Gastrocnemius medialis (tissue), 4 donors: Measurements from ENCODE around the gene CIAO3.

ENCODE experiments used
- POLR2A ChIP-seq, 2 donors: fragments of 450-650 bp; IDR thresholded peaks; one replicate each; pipeline ENCODE4 v1.6.1; 2017; ENCODE audit warnings: antibody characterized with exemption in 2 of 2, mild to moderate bottlenecking in 2 of 2, moderate library complexity in 2 of 2
- TF ChIP-seq, protein P1 (sequence below), 5 experiments: fragments of 450-650 bp in 3 of 5; fragments of 200-600 bp in 2 of 5; sonication (generic) in 2 of 5; IDR thresholded peaks in 4 of 5; conservative IDR thresholded peaks in 1 of 5; 1 replicate in 4 of 5; 2 replicates in 1 of 5; pipeline ENCODE4 v1.5.1; 2016 to 2019; ENCODE audit warnings: antibody characterized with exemption in 5 of 5, mild to moderate bottlenecking in 3 of 5, moderate library complexity in 3 of 5

DNA sequence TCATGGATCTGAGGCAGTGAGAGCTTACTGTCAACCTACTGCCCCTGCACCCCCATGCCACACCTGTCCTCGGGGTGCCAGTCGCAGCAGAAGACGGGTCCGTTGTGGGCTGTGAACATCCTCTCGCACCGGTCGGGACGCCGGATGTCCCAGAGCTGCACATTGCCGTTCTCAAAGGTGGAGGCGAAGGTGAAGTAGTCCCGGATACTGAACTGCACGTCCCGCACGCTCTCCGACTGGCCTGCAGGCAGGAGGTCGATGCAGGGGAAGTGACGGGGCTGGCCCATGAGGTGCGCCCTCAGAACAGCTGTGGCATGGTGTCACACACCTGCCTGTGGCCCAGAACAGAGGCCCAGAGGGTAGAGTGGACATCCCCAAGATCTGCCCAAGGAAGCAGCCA, 53.3 kb downstream of the CIAO3 start:
- TF ChIP-seq, protein P1, sequence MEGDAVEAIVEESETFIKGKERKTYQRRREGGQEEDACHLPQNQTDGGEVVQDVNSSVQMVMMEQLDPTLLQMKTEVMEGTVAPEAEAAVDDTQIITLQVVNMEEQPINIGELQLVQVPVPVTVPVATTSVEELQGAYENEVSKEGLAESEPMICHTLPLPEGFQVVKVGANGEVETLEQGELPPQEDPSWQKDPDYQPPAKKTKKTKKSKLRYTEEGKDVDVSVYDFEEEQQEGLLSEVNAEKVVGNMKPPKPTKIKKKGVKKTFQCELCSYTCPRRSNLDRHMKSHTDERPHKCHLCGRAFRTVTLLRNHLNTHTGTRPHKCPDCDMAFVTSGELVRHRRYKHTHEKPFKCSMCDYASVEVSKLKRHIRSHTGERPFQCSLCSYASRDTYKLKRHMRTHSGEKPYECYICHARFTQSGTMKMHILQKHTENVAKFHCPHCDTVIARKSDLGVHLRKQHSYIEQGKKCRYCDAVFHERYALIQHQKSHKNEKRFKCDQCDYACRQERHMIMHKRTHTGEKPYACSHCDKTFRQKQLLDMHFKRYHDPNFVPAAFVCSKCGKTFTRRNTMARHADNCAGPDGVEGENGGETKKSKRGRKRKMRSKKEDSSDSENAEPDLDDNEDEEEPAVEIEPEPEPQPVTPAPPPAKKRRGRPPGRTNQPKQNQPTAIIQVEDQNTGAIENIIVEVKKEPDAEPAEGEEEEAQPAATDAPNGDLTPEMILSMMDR (IDR thresholded peaks at IDR 0.05 in 4 of 5, conservative IDR thresholded peaks at IDR 0.05 in 1 of 5): no peak
- no peak for TF ChIP-seq POLR2A (IDR thresholded peaks at IDR 0.05)
